ENCODE results near the gene TREH. TPM values are rescaled to one million over a fixed set of nuclear protein-coding genes. Genes with fewer than 3 reads are reported as not detected.

The TREH gene
- total RNA-seq, 4 donors from 2014 or later = not detected

GRCh38 chr11:118644496-118644895, 35.0 kb downstream of the TREH start:
- Histone ChIP-seq H3K9me3 (no peaks in the 10 kb centered on the region), H3K36me3 (peaks cover 0 to 15% of the 10 kb centered on the region in 2 donors)

GRCh38 chr11:118643995-118644345, 35.5 kb downstream of the TREH start:
- ATAC-seq (peak in 1 of 2 donors; percentile 25), DNase-seq (peak in 1 of 2 donors; percentile 27)
- TF ChIP-seq POLR2A (IDR thresholded peaks at IDR 0.05) (no peak), CTCF (IDR thresholded peaks at IDR 0.05 in 4 of 5, conservative IDR thresholded peaks at IDR 0.05 in 1 of 5) (no peak)
- peak overlapping the region; percentile 65 to 89 (median 79) for H3K27ac ChIP-seq
- H3K4me1 ChIP-seq = peaks cover 25 to 34% of the 10 kb centered on the region in 2 donors
- intact Hi-C loops (cut with DNase I; ENCODE audit: low total_unique reads) (no loop called here), in situ Hi-C loops (cut with MboI; ENCODE audit: low sequenced_read_pairs in 4 of 4) (no loop called here)
- no peaks in the 10 kb centered on the region for H3K27me3 ChIP-seq
- H3K36me3 ChIP-seq = peaks cover 0 to 15% of the 10 kb centered on the region in 2 donors
- H3K4me3 ChIP-seq = peak overlapping the region in 1 of 4 donors; percentile 21
- no peaks in the 10 kb centered on the region for H3K9me3 ChIP-seq

More at GRCh38 chr11:118644496-118644895, 35.0 kb downstream of the TREH start:
- H3K27me3 ChIP-seq = no peaks in the 10 kb centered on the region
- TF ChIP-seq POLR2A (IDR thresholded peaks at IDR 0.05) (no peak), CTCF (IDR thresholded peaks at IDR 0.05 in 4 of 5, conservative IDR thresholded peaks at IDR 0.05 in 1 of 5) (no peak)
- no peak for ATAC-seq
- in situ Hi-C loops (cut with MboI; ENCODE audit: low sequenced_read_pairs in 4 of 4) = no loop called here
- H3K4me3 ChIP-seq = no peak overlapping the region
- H3K27ac ChIP-seq = peak overlapping the region in 1 of 4 donors; percentile 88
- no peak for DNase-seq
- intact Hi-C loops (cut with DNase I; ENCODE audit: low total_unique reads) = no loop called here
- H3K4me1 ChIP-seq = peaks cover 25 to 34% of the 10 kb centered on the region in 2 donors

- Histone ChIP-seq H3K9me3 (no peaks in the 10 kb centered on the region), H3K36me3 (peaks cover 0 to 15% of the 10 kb centered on the region in 2 donors), H3K27ac (peak overlapping the region; percentile 65 to 89 (median 79)), H3K4me3 (peak overlapping the region in 1 of 4 donors; percentile 21), H3K4me1 (peaks cover 25 to 34% of the 10 kb centered on the region in 2 donors), H3K27me3 (no peaks in the 10 kb centered on the region)
- in situ Hi-C loops (cut with MboI; ENCODE audit: low sequenced_read_pairs in 4 of 4) (no loop called here), intact Hi-C loops (cut with DNase I; ENCODE audit: low total_unique reads) (no loop called here)
- DNase-seq = peak; percentile 88 to 90
- no peak for TF ChIP-seq CTCF (IDR thresholded peaks at IDR 0.05 in 4 of 5, conservative IDR thresholded peaks at IDR 0.05 in 1 of 5)
- TF ChIP-seq POLR2A (IDR thresholded peaks at IDR 0.05) = peak; percentile 13 to 28
- peak; percentile 91 to 93 for ATAC-seq
Measured at GRCh38 chr11:118643142-118643994, 36.1 kb downstream of the TREH start.

GRCh38 chr11:118641397-118642019, 37.9 kb downstream of the TREH start:
- Histone ChIP-seq H3K27ac (peak overlapping the region in 3 of 4 donors; percentile 70 to 89 (median 88)), H3K27me3 (no peaks in the 10 kb centered on the region), H3K4me3 (no peak overlapping the region), H3K4me1 (peaks cover 25 to 34% of the 10 kb centered on the region in 2 donors), H3K9me3 (no peaks in the 10 kb centered on the region), H3K36me3 (peaks cover 0 to 15% of the 10 kb centered on the region in 2 donors)
- TF ChIP-seq CTCF (IDR thresholded peaks at IDR 0.05 in 4 of 5, conservative IDR thresholded peaks at IDR 0.05 in 1 of 5) (no peak), POLR2A (IDR thresholded peaks at IDR 0.05) (no peak)
- ATAC-seq (no peak), DNase-seq (no peak)
- intact Hi-C loops (cut with DNase I; ENCODE audit: low total_unique reads) = no loop called here
- in situ Hi-C loops (cut with MboI; ENCODE audit: low sequenced_read_pairs in 4 of 4) = no loop called here
